DOHH2 (cell line): ENCODE measurements around the gene MYBPH.

ENCODE experiments used
- H3F3A ChIP-seq: fragments of 200-600 bp; sonication (generic), shearing (Covaris generic); 2 replicates; pipeline ENCODE4 v1.6.0; 2016; ENCODE audit warnings: antibody characterized with exemption, mild to moderate bottlenecking; ENCODE audit not compliant: control insufficient read depth, insufficient read depth
- H3K27ac ChIP-seq: fragments of 200-600 bp; sonication (generic); 2 replicates; pipeline ENCODE4 v1.5.1; 2014; ENCODE audit warnings: low read depth, mild to moderate bottlenecking, low read length, moderate library complexity
- H3K27me3 ChIP-seq: fragments of 200-600 bp; sonication (generic); 2 replicates; pipeline ENCODE4 v1.6.1; 2014; ENCODE audit warnings: mild to moderate bottlenecking, low read length, mixed read lengths; ENCODE audit not compliant: control insufficient read depth
- H3K36me3 ChIP-seq: fragments of 200-600 bp; sonication (generic); 2 replicates; pipeline ENCODE4 v1.6.1; 2014; ENCODE audit warnings: mild to moderate bottlenecking, low read length, moderate library complexity, mixed read lengths; ENCODE audit not compliant: control insufficient read depth
- H3K4me1 ChIP-seq: fragments of 200-600 bp; sonication (generic); 2 replicates; pipeline ENCODE4 v1.6.1; 2014; ENCODE audit warnings: mild to moderate bottlenecking, low read length, mixed read lengths; ENCODE audit not compliant: control insufficient read depth
- H3K4me2 ChIP-seq: fragments of 200-600 bp; sonication (generic); 2 replicates; pipeline ENCODE4 v1.6.0; 2014; ENCODE audit warnings: mild to moderate bottlenecking, low read length, moderate library complexity
- H3K4me3 ChIP-seq: fragments of 200-600 bp; sonication (generic); 2 replicates; pipeline ENCODE4 v1.5.1; 2014; ENCODE audit warnings: mild to moderate bottlenecking, low read length, mixed read lengths
- H3K79me2 ChIP-seq: fragments of 200-600 bp; sonication (generic); 2 replicates; pipeline ENCODE4 v1.6.1; 2014; ENCODE audit warnings: mild to moderate bottlenecking, low read length, mixed read lengths; ENCODE audit not compliant: control insufficient read depth
- H3K9me2 ChIP-seq: fragments of 200-600 bp; sonication (generic); replicated peaks from 2 replicates; pipeline ENCODE4 v1.6.1; 2014; ENCODE audit warnings: mild to moderate bottlenecking, low read length, mixed read lengths; ENCODE audit not compliant: control insufficient read depth
- H3K9me3 ChIP-seq: fragments of 200-600 bp; sonication (generic); 2 replicates; pipeline ENCODE4 v1.6.1; 2014; ENCODE audit warnings: antibody characterized with exemption, low read length, mixed read lengths; ENCODE audit not compliant: control insufficient read depth, insufficient read depth
- H4K20me1 ChIP-seq: fragments of 200-600 bp; sonication (generic); 2 replicates; pipeline ENCODE4 v1.6.0; 2014; ENCODE audit warnings: low read depth, mild to moderate bottlenecking, antibody characterized with exemption, low read length, moderate library complexity; ENCODE audit not compliant: control insufficient read depth, insufficient read depth
- EZH2phosphoT487 ChIP-seq: fragments of 200-600 bp; sonication (generic); IDR thresholded peaks from 2 replicates; pipeline ENCODE4 v1.6.1; 2017; ENCODE audit warnings: borderline replicate concordance, mild to moderate bottlenecking, antibody characterized with exemption, low read length, moderate library complexity, mixed read lengths
- TF ChIP-seq, protein P1 (sequence below): fragments of 200-600 bp; sonication (generic); IDR thresholded peaks from one replicate; pipeline ENCODE4 v1.5.1; 2014; ENCODE audit warnings: antibody characterized with exemption, mild to moderate bottlenecking, low read depth, low read length; ENCODE audit not compliant: poor library complexity, severe bottlenecking

MYBPH gene

DNA sequence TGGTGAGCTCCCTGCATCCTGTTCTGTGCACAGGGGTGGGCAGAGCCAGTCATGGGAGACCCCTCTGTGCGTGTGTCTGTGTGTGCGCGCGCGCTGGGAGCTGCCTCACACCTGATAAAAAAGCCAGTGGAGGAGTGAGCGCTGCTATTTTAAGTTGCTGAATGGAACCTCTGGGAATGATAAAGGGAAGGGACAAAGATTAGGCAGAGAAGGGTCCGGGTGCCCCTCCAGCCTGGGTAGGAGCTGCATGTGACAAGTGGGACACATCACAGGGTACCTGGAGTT is 47.3 kb downstream of the MYBPH start:
- H4K20me1 ChIP-seq = no peaks in the 10 kb centered on the region
- no peak overlapping the region for H3K4me2 ChIP-seq
- TF ChIP-seq, protein P1, sequence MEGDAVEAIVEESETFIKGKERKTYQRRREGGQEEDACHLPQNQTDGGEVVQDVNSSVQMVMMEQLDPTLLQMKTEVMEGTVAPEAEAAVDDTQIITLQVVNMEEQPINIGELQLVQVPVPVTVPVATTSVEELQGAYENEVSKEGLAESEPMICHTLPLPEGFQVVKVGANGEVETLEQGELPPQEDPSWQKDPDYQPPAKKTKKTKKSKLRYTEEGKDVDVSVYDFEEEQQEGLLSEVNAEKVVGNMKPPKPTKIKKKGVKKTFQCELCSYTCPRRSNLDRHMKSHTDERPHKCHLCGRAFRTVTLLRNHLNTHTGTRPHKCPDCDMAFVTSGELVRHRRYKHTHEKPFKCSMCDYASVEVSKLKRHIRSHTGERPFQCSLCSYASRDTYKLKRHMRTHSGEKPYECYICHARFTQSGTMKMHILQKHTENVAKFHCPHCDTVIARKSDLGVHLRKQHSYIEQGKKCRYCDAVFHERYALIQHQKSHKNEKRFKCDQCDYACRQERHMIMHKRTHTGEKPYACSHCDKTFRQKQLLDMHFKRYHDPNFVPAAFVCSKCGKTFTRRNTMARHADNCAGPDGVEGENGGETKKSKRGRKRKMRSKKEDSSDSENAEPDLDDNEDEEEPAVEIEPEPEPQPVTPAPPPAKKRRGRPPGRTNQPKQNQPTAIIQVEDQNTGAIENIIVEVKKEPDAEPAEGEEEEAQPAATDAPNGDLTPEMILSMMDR = no peak
- no peak for TF ChIP-seq EZH2phosphoT487
- no peaks in the 10 kb centered on the region for H3K36me3 ChIP-seq
- no peaks in the 10 kb centered on the region for H3K4me1 ChIP-seq
- no peak overlapping the region for H3K4me3 ChIP-seq
- no peaks in the 10 kb centered on the region for H3K79me2 ChIP-seq
- H3K9me2 ChIP-seq = no peaks in the 10 kb centered on the region
- H3F3A ChIP-seq = no peaks in the 10 kb centered on the region
- H3K27me3 ChIP-seq = peaks cover 11% of the 10 kb centered on the region
- no peaks in the 10 kb centered on the region for H3K9me3 ChIP-seq
- no peak overlapping the region for H3K27ac ChIP-seq

DNA sequence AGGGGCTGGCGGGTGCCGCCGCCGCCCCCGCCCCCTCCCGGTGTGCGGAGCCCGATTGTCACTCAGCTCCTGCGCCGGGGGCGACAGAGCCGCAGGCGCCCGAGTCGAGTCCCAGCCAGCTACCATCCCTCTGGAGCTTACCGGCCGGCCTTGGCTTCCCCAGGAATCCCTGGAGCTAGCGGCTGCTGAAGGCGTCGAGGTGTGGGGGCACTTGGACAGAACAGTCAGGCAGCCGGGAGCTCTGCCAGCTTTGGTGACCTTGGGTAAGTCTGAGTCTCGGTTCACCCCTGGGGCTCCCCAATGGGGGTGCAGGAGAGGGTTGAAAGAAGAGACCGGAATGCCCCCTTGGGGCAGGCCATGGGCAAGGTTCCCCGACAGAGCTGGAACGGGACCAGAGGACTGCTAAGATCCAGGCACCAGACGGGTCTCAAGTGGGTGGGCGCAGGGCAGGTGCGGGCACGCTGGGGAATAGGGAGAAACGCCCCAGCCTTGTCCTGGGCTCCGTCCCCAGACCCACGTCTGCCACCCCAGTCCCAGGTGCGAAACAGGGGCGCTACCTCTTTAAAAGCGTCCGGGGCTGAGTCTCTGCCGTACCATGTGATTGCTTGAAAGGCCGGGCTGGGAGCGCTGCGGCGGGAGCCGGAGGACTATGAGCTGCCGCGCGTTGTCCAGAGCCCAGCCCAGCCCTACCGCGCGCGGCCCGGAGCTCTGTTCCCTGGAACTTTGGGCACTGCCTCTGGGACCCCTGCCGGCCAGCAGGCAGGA is 47.8 kb downstream of the MYBPH start, which contains the start of gene ADORA1:
Gene ADORA1 (plus strand): TSS at position 61 of the 765 bp plus-strand sequence. CDS start 1,116 bp downstream, outside the sequence.
- H4K20me1 ChIP-seq = no peaks in the 10 kb centered on the region
- no peaks in the 10 kb centered on the region for H3K36me3 ChIP-seq
- no peaks in the 10 kb centered on the region for H3K9me2 ChIP-seq
- H3K79me2 ChIP-seq = no peaks in the 10 kb centered on the region
- H3K4me2 ChIP-seq = no peak within 1 kb of the TSS
- no peaks in the 10 kb centered on the region for H3K9me3 ChIP-seq
- H3K27me3 ChIP-seq = peaks cover 11% of the 10 kb centered on the region
- no peak within 1 kb of the TSS for H3K4me3 ChIP-seq
- H3K4me1 ChIP-seq = no peaks in the 10 kb centered on the region
- H3F3A ChIP-seq = no peaks in the 10 kb centered on the region
- no peak within 1 kb of the TSS for H3K27ac ChIP-seq
- TF ChIP-seq EZH2phosphoT487 = no peak
- TF ChIP-seq, protein P1 = no peak

DNA sequence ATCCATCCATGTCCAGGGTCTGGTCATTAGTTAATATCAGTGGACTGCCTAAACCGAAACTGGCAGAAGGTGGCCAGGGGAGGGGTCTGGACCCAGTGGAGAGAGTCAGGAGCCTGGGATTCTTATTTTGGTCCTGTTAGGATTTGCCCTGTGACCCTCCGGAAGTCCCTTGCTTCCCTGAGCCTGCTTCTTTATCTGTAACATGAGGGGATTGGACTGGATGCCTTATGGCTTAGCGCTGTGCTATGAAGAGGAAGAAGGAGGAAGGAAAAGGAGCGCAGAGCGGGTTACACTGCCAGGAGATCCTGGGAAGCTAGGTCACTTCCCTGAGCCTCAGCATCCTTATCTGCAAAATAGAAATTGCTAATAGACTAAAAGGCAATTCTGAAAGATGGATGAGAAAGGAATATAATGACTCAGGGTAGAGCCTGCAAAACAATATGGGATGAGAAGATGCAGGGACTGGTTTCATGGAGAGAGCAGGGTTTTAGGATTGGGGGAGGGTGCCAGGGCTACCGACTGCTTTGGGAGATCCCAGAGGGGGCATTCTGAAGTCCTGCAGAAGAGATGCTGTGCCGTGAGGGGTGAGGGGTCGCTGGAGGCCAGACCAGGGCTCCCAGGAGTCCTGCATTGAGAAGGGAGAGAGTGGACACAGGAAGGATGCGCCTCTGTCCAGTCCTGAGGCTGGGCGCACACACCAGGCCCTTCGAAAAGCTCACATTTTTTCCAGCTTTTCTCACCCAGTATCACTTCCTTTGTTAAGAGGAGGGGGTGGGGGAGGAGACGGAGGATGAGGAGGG is 48.6 kb downstream of the MYBPH start:
- H3K36me3 ChIP-seq = no peaks in the 10 kb centered on the region
- TF ChIP-seq EZH2phosphoT487 = no peak
- TF ChIP-seq, protein P1 = no peak
- H3K4me3 ChIP-seq = no peak overlapping the region
- H3K9me2 ChIP-seq = no peaks in the 10 kb centered on the region
- H3K79me2 ChIP-seq = no peaks in the 10 kb centered on the region
- peaks cover 11% of the 10 kb centered on the region for H3K27me3 ChIP-seq
- no peak overlapping the region for H3K4me2 ChIP-seq
- H3K9me3 ChIP-seq = no peaks in the 10 kb centered on the region
- H3K4me1 ChIP-seq = no peaks in the 10 kb centered on the region
- H4K20me1 ChIP-seq = no peaks in the 10 kb centered on the region
- no peaks in the 10 kb centered on the region for H3F3A ChIP-seq
- no peak overlapping the region for H3K27ac ChIP-seq
